Measurements from ENCODE around the gene MXD1.

Gene MXD1

DNA sequence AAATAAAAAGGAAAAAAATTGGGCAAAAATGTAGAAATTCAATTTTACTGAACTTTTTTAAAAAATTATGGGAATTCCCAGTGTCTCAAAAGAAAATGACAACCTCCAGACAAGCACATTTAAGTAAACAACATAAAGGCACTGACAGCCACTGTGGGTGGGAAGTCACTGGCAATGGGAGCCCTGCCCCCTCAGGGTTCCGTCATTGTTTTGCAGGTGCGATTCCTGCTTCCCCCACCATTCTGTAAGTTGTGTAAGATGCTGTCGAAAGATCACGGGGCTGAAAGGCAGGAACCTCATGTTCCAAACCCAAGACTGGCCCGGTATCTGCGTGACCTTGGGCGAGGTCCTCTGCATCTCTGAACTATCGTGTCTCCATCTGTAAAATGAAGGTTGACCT is 62.3 kb downstream of the MXD1 start:
- no peak for DNase-seq (ENCODE audit: low spot score)

DNA sequence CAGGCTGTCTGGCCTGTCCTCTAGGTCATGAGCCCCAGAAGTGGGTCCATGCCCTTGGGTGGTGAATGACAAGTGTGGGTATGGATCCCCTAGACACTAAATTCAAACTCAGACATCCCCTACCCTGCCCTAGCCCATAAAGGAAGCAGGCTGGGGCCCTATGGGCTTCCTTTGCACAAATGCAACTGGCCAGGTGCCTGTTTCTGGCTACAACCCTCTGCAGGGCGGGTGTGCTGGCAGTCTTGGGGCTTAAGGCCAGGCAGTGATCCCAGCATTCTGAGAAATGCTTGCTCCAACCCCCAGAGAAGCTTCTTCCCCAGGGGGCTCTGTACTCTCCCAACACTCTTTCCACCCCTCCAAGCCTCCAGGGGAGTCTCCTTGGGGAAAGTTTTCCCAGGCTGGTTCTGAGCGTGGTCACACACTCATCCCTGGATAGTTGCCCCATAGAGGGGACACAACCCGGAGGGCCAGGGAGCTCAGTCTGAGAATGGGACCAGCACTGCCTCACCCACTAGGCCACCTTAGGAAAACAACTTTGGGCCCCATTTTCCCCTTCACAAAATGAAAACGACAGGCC is 63.1 kb downstream of the MXD1 start:
- no peak for DNase-seq (ENCODE audit: low spot score)

DNA sequence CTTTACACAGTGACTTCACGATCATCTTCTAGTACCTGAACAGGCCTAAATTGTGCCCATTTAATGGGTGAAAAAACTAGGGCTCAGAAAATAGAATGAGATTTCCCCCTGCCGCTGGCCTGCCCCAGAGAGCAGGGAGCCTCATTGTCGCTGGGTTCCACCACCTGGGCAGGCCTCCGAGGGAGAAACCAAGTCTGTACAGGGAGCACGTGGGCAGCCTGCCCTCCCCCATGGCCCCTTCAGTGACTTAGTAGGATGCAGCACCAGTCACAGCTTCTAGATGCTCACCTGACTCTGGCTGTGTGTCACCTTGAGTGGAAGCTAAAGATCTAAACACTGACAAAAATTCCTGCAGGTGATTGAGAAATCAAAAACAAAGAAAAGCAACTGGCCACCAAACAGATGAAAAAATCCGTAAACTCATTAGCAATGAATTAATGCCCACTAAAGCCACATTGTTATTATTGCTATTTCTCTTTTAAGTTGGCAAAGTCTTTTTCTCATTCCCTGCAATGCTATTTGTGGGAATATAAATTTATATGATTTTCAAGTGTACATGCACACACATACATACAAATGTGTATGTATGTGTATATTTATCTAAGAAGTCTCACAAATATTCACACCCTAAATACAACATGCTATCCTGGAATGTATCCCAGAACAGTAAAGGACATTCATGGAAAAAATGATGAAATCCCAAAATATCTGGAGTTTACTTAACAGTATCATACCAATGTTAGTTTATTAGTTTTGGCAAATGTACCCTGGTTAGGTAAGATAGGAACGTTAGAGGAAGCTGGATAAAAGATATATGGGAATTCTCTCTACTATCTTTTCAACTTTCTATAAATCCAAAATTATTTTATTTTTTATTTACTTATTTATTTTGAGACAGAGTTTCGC is 65.2 kb downstream of the MXD1 start:
- DNase-seq (ENCODE audit: low spot score): no peak

DNA sequence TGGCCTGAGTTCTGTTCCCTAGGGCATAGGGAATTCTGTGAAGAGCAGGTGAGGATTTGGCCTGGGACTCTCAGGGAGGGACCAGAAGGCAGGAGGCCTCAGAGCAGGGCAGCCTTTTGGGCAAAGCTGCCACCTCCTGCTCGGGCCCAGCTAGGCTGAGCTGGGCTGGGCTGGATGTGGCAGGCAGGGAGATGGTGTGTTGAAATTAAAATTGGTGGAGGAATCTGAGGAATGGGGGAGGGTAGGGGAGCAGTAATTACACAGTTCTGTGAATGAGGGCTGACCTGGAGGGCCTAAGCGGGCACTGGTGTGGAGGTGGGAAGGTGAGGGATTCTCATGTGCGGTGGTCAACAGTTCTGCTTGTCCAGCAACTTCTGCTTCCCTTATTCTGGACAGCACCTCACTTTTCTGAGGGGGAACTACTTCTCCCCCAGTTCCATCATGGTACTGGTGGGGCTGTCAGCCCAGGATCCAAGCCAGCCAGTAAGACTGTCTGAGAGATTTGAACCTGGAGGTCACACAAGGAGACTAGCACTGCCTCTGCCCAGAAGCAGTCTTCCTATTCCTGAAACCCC is 68.6 kb downstream of the MXD1 start:
- no peak for DNase-seq (ENCODE audit: low spot score)

DNA sequence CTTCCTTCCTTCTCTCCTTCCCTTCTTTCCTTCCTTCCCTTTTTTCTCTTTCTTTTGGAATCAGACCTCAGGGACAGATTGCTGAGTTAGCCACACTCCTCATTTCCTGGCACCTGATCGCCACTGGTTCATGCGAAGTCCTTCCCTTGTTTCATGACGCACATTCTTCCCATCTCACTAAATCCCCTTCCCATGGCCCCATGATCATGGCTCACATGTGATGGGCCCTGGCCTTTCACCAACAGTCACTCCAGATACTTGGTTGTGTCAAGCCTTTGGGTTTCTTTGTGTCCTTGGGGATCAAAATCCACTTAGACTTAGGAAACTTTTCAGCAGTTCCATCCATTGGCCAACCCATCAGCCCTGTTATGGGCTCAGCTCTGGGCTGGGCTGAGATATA is 70.3 kb downstream of the MXD1 start:
- DNase-seq (ENCODE audit: low spot score): no peak

DNA sequence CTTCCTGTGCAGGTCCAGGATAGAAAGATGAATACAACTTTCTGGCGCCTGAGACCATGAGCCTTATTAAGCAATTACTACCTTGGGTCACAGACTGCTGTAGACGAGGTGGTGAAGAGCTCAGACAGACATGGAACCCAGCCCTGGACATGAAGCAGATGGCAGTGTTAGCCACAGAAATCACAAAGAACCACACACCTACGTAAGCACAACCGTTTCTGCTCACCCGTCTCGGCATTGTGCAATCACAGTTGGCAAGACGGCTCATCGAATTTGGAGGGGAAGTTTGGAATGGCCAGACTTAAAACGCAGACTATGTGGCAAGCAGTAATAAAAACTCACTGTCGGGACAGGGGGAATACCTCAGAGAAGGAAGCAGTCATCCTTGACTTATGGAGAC is 70.8 kb downstream of the MXD1 start:
- DNase-seq (ENCODE audit: low spot score): peak; percentile 13

DNA sequence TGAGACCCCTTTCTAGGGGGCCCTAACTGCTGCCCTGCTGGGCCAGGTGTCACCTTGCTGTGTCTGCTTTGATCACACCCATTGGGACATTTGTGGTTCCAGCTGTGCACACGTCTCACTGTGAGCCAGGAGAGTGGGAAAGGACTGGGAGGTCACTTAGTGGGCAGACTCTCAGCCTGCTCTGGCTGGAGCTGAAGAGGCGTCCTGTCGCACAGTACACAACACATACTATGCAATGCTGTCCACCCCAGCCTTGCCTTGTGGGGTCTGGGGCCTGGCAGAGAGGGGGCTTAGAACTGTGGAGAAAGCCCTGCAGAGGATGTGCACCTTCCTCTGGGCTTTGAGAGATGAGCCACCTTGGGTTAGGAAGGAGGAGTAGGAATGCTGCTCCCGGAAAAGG is 71.8 kb downstream of the MXD1 start:
- no peak for DNase-seq (ENCODE audit: low spot score)

DNA sequence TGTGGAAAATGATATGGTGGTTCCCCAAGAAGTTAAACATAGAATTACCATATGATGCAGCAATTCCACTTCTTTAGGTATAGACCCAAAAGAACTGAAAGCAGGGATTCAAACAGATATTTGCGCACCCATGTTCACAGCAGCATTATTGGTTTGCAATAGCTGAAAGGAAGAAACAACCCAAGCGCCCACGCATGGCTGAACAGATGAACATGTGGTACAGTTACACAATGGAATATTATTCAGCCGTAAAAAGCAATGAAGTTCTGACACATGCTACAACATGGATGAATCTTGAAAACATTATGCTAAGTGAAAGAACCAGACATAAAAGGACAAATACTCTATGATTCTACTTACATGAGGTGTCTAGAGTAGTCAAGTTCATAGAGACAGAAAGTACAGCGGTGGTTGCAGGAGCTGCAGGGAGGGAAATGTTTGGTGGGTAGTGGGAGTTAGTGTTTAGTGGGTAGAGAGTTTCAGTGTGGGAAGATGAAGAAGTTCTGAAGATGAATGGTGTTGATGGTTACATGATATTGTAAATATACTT is 73.3 kb downstream of the MXD1 start:
- DNase-seq (ENCODE audit: low spot score): no peak

DNA sequence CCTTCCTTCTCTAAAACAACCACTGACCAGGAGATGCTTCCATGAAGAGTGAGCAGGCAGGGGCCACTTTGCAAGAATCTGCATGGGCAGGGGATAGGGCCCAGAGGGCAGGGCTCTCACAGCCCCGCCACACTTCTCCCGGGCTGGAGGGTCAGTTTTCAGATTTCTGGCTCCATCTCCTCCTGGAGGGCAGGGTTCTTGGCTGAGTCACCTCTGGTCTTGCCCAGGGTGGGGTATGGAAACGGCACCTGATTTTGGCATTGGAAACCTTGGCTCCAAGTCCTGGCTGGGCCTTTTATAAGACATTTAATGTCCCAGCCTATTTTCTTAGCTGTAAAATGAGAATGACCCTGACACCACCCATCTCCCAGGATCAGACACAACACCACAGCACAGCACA is 74.1 kb downstream of the MXD1 start:
- DNase-seq (ENCODE audit: low spot score): no peak

DNA sequence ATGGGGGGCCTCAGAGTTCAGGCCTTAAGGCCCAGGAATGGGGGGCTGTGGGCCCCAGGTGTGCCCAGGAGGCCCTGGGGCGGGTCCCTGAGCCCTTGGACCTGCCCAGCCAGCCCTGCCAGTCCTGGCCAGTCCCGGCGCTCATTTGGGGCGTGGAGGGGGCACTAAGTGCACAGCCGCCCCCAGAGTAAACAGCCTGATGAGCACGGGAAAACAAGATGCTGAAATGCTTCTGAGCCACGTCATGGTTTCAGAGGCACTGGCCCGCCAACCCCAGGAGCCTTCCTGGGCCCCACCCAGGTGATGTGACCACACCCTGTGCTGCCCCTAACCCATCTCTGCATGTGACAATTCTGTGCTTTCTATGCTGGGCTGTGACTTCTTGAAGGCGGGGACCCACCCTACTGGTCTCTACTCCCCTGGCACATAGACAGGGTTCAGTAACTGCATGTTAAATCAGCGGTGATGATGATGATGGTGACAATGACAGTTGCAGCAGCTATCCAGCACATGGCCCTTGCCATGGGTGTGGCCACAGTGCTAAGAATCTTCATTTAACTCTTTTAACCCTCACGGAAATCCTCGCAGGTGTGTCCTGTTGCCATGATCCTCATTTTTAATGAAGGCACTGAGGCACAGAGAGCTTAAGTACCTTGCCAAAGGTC is 74.7 kb downstream of the MXD1 start:
- no peak for DNase-seq (ENCODE audit: low spot score)
